Breast epithelium (tissue), 3 donors: Measurements from ENCODE around the gene ZNF462.

Source experiments
- POLR2A ChIP-seq: fragments of 450-650 bp; IDR thresholded peaks from one replicate; pipeline ENCODE4 v1.6.1; 2016; ENCODE audit warnings: antibody characterized with exemption, mild to moderate bottlenecking, moderate library complexity
- TF ChIP-seq, protein P1 (sequence below), 3 donors: fragments of 450-650 bp; IDR thresholded peaks; one replicate each; pipeline ENCODE4 v1.5.1; 2016 to 2017; ENCODE audit warnings: antibody characterized with exemption in 3 of 3, mild to moderate bottlenecking in 3 of 3, moderate library complexity in 3 of 3

DNA sequence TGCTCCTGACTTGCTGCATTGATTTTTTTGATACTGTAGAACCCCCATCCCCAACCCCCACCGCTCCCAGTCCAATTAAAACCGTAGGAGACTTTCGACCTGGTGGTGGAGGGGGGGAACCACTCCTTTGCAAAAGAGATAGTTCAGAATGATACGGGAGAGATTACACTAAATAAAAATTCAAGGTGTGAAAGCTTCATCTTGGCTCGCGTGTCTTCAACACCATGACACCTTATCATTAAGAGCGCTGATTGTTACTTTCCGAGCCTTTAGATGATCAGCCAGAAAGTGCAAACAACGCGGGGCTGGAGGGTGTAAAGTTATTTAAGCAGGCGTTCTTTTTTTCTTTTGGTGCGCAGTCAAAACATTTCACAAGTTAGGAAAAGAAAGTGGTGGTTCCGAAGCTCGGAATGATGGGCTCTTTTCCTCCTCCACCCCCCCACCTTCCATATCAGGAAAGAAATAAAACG, 1.3 kb upstream of the ZNF462 start:
- TF ChIP-seq, protein P1, sequence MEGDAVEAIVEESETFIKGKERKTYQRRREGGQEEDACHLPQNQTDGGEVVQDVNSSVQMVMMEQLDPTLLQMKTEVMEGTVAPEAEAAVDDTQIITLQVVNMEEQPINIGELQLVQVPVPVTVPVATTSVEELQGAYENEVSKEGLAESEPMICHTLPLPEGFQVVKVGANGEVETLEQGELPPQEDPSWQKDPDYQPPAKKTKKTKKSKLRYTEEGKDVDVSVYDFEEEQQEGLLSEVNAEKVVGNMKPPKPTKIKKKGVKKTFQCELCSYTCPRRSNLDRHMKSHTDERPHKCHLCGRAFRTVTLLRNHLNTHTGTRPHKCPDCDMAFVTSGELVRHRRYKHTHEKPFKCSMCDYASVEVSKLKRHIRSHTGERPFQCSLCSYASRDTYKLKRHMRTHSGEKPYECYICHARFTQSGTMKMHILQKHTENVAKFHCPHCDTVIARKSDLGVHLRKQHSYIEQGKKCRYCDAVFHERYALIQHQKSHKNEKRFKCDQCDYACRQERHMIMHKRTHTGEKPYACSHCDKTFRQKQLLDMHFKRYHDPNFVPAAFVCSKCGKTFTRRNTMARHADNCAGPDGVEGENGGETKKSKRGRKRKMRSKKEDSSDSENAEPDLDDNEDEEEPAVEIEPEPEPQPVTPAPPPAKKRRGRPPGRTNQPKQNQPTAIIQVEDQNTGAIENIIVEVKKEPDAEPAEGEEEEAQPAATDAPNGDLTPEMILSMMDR (IDR thresholded peaks at IDR 0.05) = no peak
- no peak for TF ChIP-seq POLR2A
